GM12892 (cell line): ENCODE data around the gene CD247.

Experiments
- POLR2A ChIP-seq: IDR thresholded peaks from 2 replicates; pipeline ENCODE4 v1.6.1; 2011; ENCODE audit warnings: low read depth, low read length, control low read depth
- POLR2AphosphoS5 ChIP-seq: IDR thresholded peaks from 2 replicates; pipeline ENCODE4 v1.6.1; 2011; ENCODE audit warnings: low read depth, low read length, control low read depth

GRCh38 chr1:167413328-167413727 lies 105.0 kb downstream of the CD247 start:
- TF ChIP-seq POLR2A (no peak), POLR2AphosphoS5 (no peak)
